IPS DF 4.7 (cell line): ENCODE measurements around the gene ABCC2.
"Not testable (repeated sequence)": the region's sequence is repeated elsewhere in the genome, so short reads cannot be mapped to it uniquely, and the experiment has no call there.

Experiments
- DNase-seq: peaks from one replicate; pipeline ENCODE4 v3.0.0-alpha.2; 2013; ENCODE audit warnings: low spot score; ENCODE audit errors: extremely low read depth

The ABCC2 gene

DNA sequence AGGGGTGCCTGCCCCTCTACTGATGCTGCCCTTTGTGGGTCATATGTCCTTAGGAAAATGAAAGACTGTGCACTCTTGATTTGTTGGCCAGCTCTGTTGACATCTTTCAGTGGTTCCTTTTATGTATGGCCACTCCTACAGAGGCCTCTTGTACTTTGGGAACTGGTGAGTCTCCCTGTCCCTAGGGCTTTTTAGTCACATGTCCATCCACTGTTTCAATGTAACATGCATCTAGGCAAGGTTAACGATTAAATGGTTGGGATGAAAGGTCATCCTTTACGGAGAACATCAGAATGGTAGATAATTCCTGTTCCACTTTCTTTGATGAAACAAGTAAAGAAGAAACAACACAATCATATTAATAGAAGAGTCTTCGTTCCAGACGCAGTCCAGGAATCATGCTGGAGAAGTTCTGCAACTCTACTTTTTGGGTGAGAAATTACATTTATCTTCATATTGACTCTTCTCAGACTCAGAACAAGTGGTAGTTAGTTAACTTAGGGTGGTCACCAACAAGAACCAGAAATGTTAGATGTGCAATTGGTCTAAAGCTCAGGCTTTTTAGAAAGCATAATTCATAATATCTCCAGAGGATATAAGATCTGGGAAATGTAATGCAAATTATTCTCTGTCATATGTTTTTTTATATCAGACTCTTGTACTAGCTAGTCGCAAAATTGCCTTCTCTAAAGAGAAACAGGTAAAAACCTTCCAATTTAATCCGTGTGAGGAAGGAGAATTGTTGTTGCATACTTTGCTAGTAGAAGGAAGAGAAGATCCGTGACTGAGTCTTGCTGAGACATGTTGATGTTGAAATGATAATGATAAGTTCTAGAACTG, at the start of gene ABCC2:
TSS of gene ABCC2 (plus strand) at position 194 of the 840 bp plus-strand sequence. CDS start at position 399, 205 bp downstream.
- no peak for DNase-seq

DNA sequence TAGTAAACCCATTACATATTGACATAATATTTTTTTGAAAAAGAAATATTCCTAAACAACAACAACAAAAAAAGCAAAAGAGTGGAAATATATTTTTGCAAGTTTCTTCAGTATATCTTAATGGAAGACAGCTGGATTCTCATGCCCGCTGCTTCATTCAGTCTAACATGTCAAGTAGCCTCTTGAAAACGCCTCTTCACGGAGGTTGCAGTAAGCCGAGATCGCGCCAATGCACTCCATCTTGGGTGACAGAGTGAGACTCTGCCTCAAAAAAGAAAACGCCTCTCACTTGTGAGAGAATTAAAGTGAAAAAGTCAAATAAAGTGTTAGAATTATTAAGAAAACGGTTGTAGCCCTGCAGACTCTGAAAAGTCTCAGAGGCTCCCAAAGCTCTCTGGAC, 49.1 kb upstream of the ABCC2 start:
- no peak for DNase-seq

DNA sequence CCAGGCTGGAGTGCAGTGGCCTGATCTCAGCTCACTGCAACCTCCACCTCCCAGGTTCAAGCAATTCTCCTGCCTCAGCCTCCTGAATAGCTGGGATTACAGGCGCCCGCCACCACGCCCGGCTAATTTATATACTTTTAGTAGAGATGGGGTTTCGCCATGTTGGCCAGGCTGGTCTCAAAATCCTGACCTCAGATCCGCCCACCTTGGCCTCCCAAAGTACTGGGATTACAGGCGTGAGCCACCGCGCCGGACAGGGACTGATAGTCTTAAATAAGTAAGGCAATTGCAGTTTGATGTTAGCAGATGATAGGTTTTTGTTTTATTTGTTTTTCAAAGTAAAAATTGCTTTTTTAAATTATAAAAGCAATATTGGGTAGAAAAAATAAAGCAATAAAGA, 48.3 kb upstream of the ABCC2 start:
- not testable (repeated sequence) for DNase-seq

DNA sequence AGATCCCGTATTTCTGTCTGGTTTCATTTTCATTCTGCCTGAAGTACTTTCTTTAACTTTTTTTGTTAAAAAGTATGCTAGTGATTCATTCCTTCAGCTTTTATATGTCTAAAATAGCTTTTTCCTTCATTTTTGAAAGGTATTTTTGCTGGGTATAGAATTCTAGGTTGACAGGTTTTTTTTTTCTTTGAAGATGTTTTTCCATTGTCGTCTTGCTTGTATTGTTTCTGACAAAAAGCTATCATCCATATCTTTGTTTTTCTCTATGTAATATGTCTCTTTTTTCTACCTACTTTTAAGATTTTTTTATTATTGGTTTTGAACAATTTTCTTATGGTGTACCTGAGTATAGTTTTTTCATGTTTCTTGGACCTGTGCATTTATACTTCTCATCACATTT, 42.2 kb upstream of the ABCC2 start:
- no peak for DNase-seq

DNA sequence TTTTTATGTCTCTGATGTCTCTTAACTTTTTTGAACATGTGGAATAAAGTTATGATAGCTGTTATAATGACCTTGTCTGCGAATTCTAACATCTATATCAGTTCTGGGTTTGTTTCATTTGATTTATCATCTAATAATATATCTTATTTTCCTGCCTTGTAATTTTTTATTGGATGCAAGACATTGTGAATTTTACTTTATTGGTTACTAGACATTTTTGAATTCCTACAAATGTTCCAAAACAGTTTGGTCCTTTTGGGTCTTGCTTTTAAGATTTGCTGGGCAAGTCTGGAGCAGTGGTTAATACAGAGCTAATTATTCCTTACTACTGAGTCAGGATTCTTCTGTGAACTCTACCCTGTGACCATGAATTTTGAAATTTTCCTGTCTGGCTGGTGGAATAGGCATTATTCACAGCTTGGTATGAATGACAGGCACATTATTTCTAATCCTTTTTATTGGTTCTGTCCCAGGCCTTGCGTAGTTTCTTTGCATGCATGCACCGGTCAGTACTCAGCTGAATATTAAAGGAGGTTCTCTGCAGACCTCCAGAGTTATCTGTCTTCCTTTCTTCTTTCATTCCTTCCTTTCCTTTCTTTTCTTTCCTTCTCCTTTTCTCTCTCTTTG, 41.4 kb upstream of the ABCC2 start:
- no peak for DNase-seq

DNA sequence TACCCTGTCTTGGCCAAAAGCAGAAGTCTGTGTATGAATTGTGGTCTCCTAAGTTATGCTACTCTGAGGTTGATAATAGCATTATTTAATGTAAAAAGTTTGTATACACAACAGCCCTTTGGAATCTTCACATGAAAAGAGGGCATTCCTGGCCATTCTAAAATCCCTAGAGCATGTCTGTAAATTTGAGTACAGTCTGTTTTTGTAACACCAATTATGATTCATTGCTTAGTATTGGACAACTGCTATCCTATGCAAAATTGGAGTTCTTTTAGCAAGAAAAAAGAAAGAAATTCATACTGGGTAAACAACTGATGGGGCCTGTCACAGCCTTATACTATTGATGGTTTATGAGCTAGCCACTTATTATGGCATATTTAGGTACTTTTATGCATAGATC, 40.2 kb upstream of the ABCC2 start:
- DNase-seq = no peak

DNA sequence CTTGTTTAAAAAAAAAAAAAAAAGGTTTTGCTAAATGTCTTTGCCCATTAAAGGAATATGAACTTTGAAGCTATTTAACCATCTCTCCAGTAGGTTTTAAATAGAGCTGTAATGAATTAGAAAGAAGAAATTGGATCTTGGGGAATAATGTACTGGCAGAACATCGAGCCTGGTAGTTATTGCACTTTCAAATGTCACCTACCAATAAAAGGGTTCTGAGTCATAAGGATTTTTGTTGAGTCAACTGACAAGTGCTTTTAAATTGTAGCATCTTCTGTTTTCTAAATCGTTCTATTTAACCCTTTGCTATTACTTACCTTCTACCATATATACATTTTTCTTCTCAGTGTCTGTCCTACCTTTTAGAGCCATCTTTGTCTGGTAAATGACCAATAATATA, 39.7 kb upstream of the ABCC2 start:
- DNase-seq = no peak

DNA sequence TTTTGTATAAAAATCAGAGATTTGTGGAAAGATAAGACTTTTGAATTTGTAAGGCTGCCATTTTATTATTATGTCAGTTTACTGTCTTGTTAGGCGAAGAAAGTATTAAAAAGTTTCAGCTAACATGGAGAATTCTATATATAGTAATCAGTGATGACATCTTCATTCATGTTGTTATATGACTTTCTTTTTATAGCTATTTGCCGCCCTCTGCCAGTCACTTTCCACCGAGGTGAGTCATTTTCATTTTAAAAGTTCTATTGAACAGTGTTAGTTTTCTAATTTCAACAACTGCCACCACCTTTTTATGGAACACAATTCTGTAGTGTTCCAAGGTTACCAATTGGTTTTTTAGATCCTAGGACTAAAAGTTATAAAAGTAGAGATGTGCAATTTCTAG, 38.6 kb upstream of the ABCC2 start:
- no peak for DNase-seq

DNA sequence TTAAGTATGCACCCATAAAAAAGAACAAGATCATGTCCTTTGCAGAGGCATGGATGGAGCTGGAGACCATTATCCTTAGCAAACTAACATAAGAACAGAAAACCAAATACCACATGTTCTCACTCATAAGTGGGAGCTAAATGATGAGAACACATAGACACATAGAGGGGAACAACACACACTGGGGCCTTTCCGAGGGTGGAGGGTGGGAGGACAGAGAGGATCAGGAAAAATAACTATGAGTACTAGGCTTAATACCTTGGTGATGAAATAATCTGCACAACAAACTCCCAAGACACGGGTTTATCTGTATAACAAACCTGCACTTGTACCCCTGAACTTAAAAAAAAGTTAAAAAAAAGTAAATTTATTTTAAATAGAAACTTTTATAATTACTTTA, 36.3 kb upstream of the ABCC2 start:
- not testable (repeated sequence) for DNase-seq

DNA sequence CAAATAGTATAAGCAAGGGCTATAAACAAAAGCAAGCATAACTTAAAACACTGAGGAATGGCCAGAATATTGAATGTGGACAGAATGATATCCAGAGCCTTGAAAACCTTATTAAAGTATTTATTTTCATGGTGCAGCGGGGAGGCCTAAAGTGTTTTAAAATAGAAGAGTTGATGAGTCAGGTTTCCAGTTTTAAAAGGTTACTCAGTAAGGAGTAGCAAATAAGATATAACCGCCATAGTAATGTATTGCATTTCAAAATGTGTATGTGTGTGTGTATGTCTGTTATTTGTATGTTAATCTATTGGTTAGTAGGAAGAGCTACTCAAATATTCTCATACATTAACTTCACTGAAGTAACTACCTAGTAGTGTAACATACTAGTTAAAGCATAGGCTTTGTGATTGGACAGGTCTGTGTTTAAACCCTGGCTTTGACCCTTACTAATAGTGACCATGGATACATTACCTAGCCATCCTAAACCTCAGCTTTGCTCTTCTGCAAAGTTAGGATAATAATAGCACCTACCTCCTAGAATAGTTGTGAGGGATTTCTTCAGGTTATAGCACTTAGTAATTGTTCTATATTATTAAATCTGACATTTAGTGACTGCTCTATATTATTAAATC, 33.5 kb upstream of the ABCC2 start:
- DNase-seq = no peak

DNA sequence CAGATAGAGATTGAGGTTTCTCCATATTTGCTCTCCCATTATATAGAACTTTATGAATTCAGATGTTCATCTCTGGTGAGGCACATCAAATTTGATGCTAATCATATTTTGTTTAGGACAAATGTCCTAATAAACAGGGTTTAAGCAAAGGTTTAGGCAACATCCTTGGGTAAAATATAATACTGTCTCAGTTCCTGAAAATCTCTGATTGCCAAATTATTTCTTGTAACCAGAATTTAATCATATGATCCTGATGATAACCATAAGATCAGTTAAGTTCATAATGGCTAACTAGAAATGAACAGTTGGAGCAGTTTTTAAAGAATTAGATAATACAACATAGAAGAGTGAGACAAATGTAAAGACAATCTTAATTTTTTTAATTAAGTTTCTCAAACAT, 31.8 kb upstream of the ABCC2 start:
- no peak for DNase-seq

DNA sequence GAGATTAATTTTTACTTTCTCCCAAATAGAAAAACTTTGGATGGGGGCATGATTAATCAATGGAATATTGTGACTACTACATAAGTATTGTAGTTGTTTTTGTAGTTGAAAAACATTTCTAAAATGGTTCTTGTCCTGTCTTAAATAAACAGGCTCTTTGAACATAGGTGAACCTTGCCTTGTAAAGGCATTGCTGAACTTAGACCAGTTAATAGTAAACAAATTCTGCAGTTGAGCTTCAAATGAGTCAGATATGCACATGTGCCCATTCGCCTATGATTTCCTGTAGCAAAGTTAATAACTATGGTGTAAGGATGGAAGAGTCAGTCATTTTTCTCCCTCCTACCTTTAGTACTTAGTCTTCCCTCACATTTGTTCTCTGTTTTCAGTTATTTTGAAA, 27.8 kb upstream of the ABCC2 start:
- no peak for DNase-seq

DNA sequence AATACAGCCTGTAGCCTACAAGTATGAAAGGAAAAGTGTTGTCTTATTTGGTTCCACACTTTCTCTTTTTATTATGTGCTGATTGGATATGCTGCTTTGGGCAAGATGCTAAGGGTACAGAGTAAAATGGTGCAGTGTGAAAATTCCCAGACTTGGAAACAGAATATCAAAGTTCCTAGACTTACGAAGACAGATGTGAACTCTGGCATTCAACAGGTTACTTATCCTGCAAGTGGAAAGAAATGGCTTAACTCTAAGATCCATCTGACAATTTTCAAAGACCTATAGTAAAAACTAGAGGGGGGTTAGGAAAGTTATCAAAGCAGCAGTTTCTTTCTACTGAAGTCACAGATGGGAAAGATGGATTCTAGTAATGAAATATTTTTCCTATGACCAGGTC, 26.3 kb upstream of the ABCC2 start:
- no peak for DNase-seq

DNA sequence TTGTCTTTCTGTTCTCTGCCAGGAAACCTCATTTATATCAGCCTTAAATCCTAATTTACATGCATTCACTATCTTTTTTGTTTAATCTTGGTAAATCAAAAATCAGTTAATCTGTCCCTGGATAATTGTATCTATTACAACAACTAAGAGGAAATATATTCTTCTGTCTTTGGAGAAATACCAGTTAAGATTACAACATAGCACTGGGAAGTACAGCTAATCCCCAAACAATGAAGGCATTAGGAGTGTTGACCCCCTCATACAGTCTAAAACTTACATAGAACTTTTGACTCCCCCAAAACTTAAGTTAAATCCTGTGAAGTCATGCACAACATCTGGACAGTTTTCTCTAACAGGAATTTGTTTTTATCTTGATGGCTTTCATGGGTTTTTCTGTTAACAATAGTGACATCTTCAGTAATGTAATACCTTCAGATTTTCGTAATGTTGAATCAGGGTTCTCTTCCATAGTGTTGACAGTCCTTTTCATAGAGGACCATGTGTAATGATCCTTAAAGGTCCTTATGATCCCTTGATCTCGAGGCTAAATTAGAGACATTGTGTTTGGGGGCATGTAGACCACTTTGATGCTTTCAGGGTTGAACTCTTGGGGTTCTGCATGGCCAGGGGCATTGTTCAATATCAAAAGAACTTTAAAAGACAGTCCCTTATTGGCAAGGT, 24.1 kb upstream of the ABCC2 start:
- DNase-seq = no peak

DNA sequence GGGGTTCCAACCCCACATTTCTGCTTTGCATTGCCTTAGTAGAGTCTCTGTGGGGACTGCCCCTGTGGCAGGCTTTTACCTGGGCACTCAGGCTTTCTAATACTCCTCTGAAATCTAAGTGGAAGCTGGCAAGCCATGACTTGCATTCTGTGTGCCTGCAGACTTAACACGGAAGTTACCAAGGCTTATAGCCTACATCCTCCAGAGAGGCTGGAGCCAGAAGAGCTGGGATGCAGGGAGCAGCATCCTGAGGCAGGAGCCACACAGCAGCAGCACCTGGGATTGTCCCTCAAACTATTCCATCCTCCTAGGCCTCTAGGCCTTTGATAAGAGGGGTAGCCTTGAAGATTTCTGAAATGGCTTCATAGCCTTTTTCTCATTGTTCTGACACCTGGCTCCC, 22.1 kb upstream of the ABCC2 start:
- DNase-seq = no peak

DNA sequence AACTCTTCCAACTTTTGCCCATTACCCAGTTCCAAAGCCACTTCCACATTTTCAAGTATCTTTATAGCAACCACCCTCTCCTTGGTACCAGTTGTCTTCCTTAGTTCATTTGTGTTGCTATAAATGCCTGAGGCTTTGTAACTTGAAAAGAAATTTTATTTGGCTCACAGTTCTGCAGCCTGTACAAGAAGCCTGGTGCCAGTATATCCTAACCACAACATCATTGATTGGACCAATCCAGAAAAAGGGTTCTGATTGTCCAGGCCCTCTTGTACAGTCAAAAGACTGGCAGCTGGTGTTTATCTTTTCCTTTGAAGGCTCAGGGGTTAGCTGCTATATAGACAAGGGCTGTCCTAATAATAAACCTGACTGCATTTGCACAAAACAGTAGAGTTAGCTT, 21.1 kb upstream of the ABCC2 start:
- DNase-seq = no peak

DNA sequence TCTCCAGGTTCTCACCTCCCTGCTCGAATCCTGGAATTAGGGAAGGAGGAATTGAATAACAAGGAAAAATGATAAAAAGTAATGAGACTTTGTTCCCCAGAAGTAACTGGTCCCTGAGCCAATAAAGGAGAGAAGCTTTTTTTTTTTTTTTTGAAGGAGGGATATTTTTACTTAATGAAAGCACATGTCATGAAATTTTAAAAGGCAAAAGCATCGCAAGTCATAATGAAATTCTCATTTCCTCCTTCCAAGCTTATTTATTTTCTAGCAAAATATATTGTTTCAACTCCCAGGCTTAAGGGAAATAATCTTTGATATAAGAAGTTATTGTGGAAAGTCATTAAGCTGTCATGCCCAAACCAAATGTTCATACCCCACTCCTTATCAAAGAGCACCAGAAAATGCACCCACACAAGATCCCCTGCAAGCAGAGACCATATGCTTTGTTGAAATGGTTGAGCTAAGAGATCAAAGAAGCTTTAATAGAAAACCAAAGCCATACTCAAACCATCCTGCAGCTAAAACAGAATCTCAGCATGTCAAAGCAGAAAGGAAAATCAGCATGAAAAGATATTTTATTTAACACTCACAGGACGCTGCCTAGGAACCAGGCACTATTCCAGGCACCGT, 16.7 kb upstream of the ABCC2 start:
- no peak for DNase-seq

DNA sequence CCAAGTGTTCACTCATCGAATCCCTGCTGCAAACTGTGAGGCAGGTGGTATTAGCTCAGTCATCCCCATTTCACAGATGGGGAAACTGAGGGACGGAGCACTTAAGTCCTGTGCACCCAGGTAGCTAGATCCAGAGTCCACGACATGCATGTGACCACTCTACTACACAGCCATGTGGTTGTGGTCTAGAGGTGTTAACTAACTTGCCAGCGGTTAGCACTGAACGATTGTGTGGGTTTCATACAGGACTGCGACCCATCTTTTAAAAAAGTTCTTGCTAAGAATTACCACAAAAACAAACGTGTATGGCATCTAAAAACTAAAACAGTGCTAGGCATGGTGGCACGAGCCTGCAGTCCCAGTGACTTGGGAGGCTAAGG, 16.1 kb upstream of the ABCC2 start:
- DNase-seq = no peak

DNA sequence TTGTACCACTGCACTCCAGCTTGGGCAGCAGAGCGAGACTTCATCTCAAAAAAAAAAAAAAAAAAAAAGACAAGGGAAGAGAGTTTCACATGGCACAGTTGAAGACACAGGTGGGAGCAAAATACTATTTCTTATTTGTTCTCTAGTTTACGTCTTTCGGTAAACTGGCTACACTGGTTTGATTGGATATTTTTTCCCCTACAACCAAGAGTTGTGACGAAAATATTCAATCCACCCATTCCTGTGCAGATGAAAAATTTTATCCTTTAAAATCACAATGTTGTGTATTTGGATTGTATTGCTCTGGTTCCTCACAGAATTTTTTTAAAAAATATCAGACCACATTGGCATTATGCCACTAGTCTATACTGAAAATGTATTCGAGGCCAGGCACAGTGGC, 14.5 kb upstream of the ABCC2 start:
- no peak for DNase-seq

DNA sequence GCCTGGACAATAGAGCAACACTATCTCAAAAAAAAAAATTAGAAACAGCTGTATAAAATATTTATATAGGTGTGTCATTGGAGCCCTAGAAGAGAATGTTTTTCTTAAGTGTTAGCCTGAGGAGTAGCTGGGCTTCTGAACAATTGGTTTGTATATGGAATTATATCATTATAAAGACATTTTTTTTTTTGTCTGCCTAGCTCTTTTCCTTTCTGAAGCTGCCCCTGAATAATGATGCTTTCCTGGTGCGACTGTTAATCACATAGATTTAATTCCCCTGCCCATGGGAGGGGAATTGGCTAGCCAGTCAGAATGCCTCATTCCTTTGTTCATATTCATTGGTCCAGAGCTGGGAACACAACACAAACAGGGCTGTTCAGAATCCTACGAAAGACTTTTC, 13.9 kb upstream of the ABCC2 start:
- no peak for DNase-seq

DNA sequence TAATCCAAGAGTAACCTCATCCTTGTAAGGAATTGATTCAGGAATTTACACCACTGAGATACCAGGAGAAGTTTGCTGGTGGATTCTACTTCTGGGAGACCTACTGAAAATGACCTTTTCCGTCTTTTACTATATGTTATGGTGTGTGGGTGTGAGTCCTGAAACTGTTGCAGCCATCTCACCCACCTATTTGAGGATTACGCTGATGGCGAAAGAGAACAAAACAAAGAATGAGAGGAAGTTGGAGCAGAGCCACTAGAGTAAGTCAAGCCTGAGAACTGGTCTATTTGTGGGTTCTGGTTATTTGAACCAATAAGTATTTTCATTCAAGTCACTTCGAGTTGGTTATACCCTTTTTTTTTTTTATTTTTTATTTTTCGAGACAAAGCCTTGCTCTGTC, 12.7 kb upstream of the ABCC2 start:
- no peak for DNase-seq
